ENCODE data around the gene PDS5B.
A peak's percentile ranks its signal among the peaks of the same experiment; 100 is the strongest.

PDS5B gene

GRCh38 chr13:32669030-32669646 is 82.9 kb downstream of the PDS5B start:
- H3K27ac ChIP-seq = no peak overlapping the region
- TF ChIP-seq CTCF (conservative IDR thresholded peaks at IDR 0.05) (peak; percentile 99), ZFX (IDR thresholded peaks at IDR 0.05) (no peak)

- no peak for TF ChIP-seq ZFX (IDR thresholded peaks at IDR 0.05)
- no peak for TF ChIP-seq CTCF (conservative IDR thresholded peaks at IDR 0.05)
- H3K27ac ChIP-seq = no peak overlapping the region
These were observed 88.3 kb downstream of the PDS5B start for GRCh38 chr13:32674503-32674902.

- no peak overlapping the region for H3K27ac ChIP-seq
- TF ChIP-seq CTCF (conservative IDR thresholded peaks at IDR 0.05) = no peak
- no peak for TF ChIP-seq ZFX (IDR thresholded peaks at IDR 0.05)
These were observed 90.0 kb downstream of the PDS5B start for GRCh38 chr13:32676242-32676641.

- H3K27ac ChIP-seq = no peak overlapping the region
- TF ChIP-seq CTCF (conservative IDR thresholded peaks at IDR 0.05) (no peak), ZFX (IDR thresholded peaks at IDR 0.05) (no peak)
These were observed 95.9 kb downstream of the PDS5B start for GRCh38 chr13:32682130-32682529.

GRCh38 chr13:32682740-32683139 is 96.5 kb downstream of the PDS5B start:
- TF ChIP-seq ZFX (IDR thresholded peaks at IDR 0.05) (no peak), CTCF (conservative IDR thresholded peaks at IDR 0.05) (no peak)

GRCh38 chr13:32687275-32687674 is 101.0 kb downstream of the PDS5B start:
- no peak for TF ChIP-seq CTCF (conservative IDR thresholded peaks at IDR 0.05)
- TF ChIP-seq ZFX (IDR thresholded peaks at IDR 0.05) = no peak
- H3K27ac ChIP-seq = no peak overlapping the region

More at GRCh38 chr13:32682740-32683139, 96.5 kb downstream of the PDS5B start:
- peak overlapping the region; percentile 69 for H3K27ac ChIP-seq

GRCh38 chr13:32695602-32696250 is 109.5 kb downstream of the PDS5B start:
- TF ChIP-seq CTCF (conservative IDR thresholded peaks at IDR 0.05) (no peak), ZFX (IDR thresholded peaks at IDR 0.05) (no peak)
- no peak overlapping the region for H3K27ac ChIP-seq
